ENCODE data around the gene GLRX3. TPM values are rescaled to one million over a fixed set of nuclear protein-coding genes. Genes with fewer than 3 reads are reported as not detected.

Gene GLRX3
- total RNA-seq, 1 donor from 2014 or later = 57.5 TPM

DNA sequence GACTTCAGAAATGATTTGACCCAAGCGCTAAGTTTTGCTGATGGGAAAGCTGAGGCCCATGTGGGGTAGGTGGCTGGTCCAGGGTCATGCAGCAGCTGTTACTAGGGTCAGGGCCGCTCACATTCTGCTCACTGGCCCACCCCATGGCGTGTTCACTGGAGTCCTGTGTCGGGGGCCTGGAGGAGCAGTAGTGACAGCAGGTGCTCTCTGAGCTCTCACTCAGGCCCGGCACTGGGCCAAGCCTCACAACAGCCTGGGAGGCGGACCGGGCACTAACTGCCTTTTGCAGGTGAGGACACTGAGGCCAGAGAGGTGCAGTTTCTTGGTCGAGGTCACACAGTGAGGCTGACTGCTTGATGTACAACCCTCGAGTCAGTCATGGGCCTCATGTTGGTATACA, 82.7 kb downstream of the GLRX3 start:
- peak; percentile 53 for DNase-seq (ENCODE audit: low spot score)
- Mint-ChIP-seq H3K4me3 (ENCODE audit: unreplicated experiment) (no peak overlapping the region), H3K9me3 (ENCODE audit: low read depth) (no peaks in the 10 kb centered on the region), H3K36me3 (ENCODE audit: low read depth) (peaks cover 6% of the 10 kb centered on the region), H3K27ac (ENCODE audit: unreplicated experiment) (no peak overlapping the region), H3K4me1 (ENCODE audit: low read depth) (no peaks in the 10 kb centered on the region), H3K27me3 (ENCODE audit: low read depth) (no peaks in the 10 kb centered on the region)
- TF ChIP-seq, protein P1, sequence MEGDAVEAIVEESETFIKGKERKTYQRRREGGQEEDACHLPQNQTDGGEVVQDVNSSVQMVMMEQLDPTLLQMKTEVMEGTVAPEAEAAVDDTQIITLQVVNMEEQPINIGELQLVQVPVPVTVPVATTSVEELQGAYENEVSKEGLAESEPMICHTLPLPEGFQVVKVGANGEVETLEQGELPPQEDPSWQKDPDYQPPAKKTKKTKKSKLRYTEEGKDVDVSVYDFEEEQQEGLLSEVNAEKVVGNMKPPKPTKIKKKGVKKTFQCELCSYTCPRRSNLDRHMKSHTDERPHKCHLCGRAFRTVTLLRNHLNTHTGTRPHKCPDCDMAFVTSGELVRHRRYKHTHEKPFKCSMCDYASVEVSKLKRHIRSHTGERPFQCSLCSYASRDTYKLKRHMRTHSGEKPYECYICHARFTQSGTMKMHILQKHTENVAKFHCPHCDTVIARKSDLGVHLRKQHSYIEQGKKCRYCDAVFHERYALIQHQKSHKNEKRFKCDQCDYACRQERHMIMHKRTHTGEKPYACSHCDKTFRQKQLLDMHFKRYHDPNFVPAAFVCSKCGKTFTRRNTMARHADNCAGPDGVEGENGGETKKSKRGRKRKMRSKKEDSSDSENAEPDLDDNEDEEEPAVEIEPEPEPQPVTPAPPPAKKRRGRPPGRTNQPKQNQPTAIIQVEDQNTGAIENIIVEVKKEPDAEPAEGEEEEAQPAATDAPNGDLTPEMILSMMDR (IDR thresholded peaks at IDR 0.05) = no peak

DNA sequence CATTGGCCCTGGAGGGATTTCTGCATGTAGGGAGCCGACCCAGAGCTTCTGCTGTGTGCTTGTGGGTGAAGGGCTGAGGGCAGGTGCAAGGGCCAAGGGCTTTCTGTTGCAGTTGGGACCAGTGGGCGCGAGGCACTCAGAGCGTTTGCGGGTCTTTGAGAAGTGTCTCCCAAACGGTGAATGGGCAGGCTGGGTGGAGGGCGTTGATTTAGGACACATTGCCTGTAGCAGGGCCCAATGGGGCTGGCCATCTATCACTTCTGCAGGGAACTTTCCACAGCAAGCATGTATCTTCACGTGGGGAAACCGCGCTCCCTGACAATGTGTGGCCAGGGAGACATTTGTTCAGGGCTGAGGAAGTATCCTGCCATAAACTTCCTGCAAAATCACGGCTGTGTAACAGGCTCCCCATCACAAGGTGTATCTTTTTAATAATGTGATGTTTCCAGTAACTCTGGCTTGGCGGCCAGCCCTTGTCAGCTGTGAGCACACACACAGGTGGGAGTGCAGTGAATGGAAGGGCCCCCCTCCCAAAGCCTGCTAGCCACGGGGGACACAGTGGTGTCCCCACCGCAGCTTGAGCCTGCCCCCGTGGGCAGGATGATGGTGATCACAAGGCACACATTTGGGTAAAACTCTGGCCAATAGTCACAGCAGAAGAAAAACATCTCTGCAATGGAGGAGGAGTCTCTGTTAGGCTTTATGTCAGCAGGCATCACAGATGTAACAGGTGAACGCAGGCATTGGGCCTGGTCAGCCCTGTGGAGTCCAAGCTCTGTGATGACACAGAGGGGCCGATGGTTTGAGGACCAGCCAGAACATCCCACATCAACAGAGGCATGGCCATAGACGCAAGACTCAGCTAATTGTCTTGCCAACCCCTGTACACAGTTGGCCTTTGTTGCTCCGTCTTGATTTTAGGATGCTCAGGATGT, 84.3 kb downstream of the GLRX3 start:
- Mint-ChIP-seq H3K36me3 (ENCODE audit: low read depth) (peaks cover 5% of the 10 kb centered on the region), H3K27ac (ENCODE audit: unreplicated experiment) (no peak overlapping the region), H3K27me3 (ENCODE audit: low read depth) (no peaks in the 10 kb centered on the region), H3K4me1 (ENCODE audit: low read depth) (no peaks in the 10 kb centered on the region), H3K4me3 (ENCODE audit: unreplicated experiment) (no peak overlapping the region), H3K9me3 (ENCODE audit: low read depth) (peaks cover 3% of the 10 kb centered on the region)
- TF ChIP-seq, protein P1 (IDR thresholded peaks at IDR 0.05) = no peak
- peak; percentile 70 for DNase-seq (ENCODE audit: low spot score)

DNA sequence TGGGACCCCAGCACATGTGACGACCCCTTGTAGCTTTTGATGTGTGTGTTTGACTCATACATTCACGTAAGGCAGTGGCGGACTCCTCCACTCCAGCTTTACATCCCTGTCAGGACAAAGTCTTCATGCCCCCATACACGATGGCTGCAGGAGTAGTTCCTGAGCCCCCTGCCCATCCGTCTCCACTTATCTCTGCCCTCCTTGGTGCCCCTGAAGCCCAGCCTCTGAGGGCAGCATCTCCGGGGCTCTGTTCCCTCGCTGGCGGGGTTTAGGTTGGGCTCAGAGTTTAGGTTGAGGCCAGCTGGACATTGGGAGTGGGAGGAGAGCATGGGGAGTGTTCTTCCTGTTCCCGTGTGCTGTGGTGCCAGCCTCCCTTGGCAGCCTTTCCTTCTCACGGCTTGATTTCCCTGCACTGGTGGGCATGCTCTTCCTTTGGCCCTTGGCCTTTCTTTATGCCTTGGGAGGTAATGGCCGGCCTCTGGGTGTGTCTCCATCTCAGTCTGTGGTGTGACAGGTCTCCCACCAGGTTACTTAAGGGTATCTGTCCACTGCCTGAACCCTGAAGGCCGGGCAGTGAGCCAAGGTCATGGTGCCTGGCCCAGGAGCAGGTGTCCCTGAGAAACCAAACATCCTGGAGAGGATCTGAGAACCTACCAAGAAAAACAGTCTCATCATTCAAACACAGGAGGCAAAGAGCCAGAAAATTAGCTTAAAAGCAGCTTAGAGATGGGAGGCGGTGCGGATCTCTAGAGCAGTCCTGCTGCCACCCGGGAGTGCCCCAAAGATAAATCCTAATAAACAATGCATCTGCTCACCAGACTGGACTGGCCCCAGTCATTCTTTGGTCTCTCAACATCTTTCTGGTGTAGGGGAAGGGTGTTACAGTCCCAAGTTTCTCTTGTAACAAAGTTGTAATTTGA, 85.5 kb downstream of the GLRX3 start:
- H3K9me3 Mint-ChIP-seq (ENCODE audit: low read depth) = peaks cover 7% of the 10 kb centered on the region
- no peak overlapping the region for H3K27ac Mint-ChIP-seq (ENCODE audit: unreplicated experiment)
- peak; percentile 40 for DNase-seq (ENCODE audit: low spot score)
- H3K4me1 Mint-ChIP-seq (ENCODE audit: low read depth) = no peaks in the 10 kb centered on the region
- TF ChIP-seq, protein P1 (IDR thresholded peaks at IDR 0.05) = no peak
- H3K36me3 Mint-ChIP-seq (ENCODE audit: low read depth) = peaks cover 8% of the 10 kb centered on the region
- no peaks in the 10 kb centered on the region for H3K27me3 Mint-ChIP-seq (ENCODE audit: low read depth)
- no peak overlapping the region for H3K4me3 Mint-ChIP-seq (ENCODE audit: unreplicated experiment)

DNA sequence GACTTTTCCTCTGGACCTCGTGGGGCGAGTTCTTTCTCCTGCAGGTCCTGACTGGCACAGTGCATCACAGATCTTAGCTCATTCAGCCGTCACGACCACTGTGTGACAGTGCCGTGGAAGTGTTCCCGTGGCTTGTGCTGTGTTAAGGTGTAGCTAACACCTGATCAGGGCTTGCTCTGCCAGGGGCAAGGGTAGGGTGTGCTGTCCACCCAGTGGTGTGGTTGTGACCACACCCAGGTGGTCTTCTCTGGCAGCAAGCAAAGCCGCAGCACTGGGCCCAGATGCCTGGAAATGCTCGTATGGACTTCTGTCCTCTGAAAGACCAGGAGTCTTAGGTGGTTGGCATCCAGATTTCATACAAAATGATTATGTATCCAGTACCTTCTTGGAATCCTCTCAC, 86.2 kb downstream of the GLRX3 start:
- TF ChIP-seq, protein P1 (IDR thresholded peaks at IDR 0.05) = no peak
- Mint-ChIP-seq H3K27ac (ENCODE audit: unreplicated experiment) (no peak overlapping the region), H3K4me3 (ENCODE audit: unreplicated experiment) (no peak overlapping the region), H3K9me3 (ENCODE audit: low read depth) (peaks cover 12% of the 10 kb centered on the region), H3K36me3 (ENCODE audit: low read depth) (peaks cover 11% of the 10 kb centered on the region), H3K27me3 (ENCODE audit: low read depth) (no peaks in the 10 kb centered on the region), H3K4me1 (ENCODE audit: low read depth) (no peaks in the 10 kb centered on the region)
- peak; percentile 59 for DNase-seq (ENCODE audit: low spot score)

DNA sequence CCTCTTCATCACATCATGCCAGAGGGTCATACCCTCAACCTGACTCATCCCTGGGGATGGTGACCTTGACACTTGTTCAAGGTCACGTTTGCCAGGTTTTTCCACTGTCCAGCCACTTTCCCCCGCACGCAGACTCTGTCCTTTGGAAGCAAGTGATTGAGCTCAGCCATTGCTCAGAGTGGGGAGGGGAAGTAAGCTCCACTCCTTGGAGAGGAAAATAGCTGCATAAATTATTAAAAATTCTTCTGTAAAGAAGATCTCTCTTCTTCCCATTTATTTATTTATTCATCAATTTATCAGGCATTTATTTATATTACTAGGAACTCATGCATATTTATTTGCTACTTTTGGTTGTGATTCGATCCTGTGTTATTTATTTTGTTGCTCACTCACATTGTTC, 88.0 kb downstream of the GLRX3 start:
- no peak overlapping the region for H3K4me3 Mint-ChIP-seq (ENCODE audit: unreplicated experiment)
- H3K27me3 Mint-ChIP-seq (ENCODE audit: low read depth) = no peaks in the 10 kb centered on the region
- TF ChIP-seq, protein P1 (IDR thresholded peaks at IDR 0.05) = no peak
- H3K36me3 Mint-ChIP-seq (ENCODE audit: low read depth) = peaks cover 19% of the 10 kb centered on the region
- H3K9me3 Mint-ChIP-seq (ENCODE audit: low read depth) = peaks cover 21% of the 10 kb centered on the region
- DNase-seq (ENCODE audit: low spot score) = peak; percentile 14
- no peaks in the 10 kb centered on the region for H3K4me1 Mint-ChIP-seq (ENCODE audit: low read depth)
- no peak overlapping the region for H3K27ac Mint-ChIP-seq (ENCODE audit: unreplicated experiment)

All from chondrocyte (in vitro differentiated cells).